Caco-2 (cell line): ENCODE data around the gene PPARD. TPM values are rescaled to one million over a fixed set of nuclear protein-coding genes. Genes with fewer than 3 reads are reported as not detected.

Experiments used
- BruUV-seq: library from RNA; stranded (reverse); fragments of 400-500 nt; replicated peaks from 2 replicates; lab custom pipeline; 2021; lab: Mats Ljungman, UMichigan
- CTCF ChIA-PET: fragments of 300-600 bp; sonication (Branson Sonifier 250); formaldehyde crosslinking; loops from one replicate; lab custom pipeline; 2022; ENCODE audit warnings: antibody characterized with exemption; lab: Charles Lee
- POLR2A ChIA-PET: fragments of 300-600 bp; sonication (Branson Sonifier 250); formaldehyde crosslinking; loops from one replicate; lab custom pipeline; 2022; ENCODE audit warnings: antibody characterized with exemption; lab: Charles Lee
- DNase-seq, 2 experiments: peaks; one replicate each; pipeline versions ENCODE4 v3.0.0 to v3.0.0-alpha.2; 2020 to 2022
- H3K27me3 ChIP-seq: replicated peaks from 2 replicates; pipeline ENCODE4 v1.6.0; 2011; ENCODE audit warnings: low read length; ENCODE audit not compliant: control insufficient read depth, insufficient read depth
- H3K36me3 ChIP-seq: 2 replicates; pipeline ENCODE4 v1.5.1; 2011; ENCODE audit warnings: low read length; ENCODE audit not compliant: control insufficient read depth, insufficient read depth
- H3K4me1 ChIP-seq: fragments of 250-450 bp; sonication (Bioruptor Pico); 2 replicates; pipeline ENCODE4 v1.5.1; 2020; ENCODE audit warnings: mild to moderate bottlenecking
- H3K4me3 ChIP-seq: 2 replicates; pipeline ENCODE4 v1.5.1; 2011; ENCODE audit warnings: low read depth, mild to moderate bottlenecking, control low read depth, low read length
- H3K9me3 ChIP-seq: fragments of 250-450 bp; sonication (Bioruptor Pico); 2 replicates; pipeline ENCODE4 v1.5.1; 2020; ENCODE audit warnings: mild to moderate bottlenecking, moderate library complexity
- H3K27ac Mint-ChIP-seq: one replicate; pipeline ENCODE4 v1.8.0; 2022; ENCODE audit warnings: mixed read lengths; ENCODE audit not compliant: unreplicated experiment
- H3K27me3 Mint-ChIP-seq: one replicate; pipeline ENCODE4 v1.8.0; 2022; ENCODE audit warnings: mixed read lengths; ENCODE audit not compliant: insufficient read depth, unreplicated experiment
- H3K36me3 Mint-ChIP-seq: one replicate; pipeline ENCODE4 v1.8.0; 2022; ENCODE audit warnings: mild to moderate bottlenecking, mixed read lengths; ENCODE audit not compliant: insufficient read depth, unreplicated experiment
- H3K4me1 Mint-ChIP-seq: one replicate; pipeline ENCODE4 v1.8.0; 2022; ENCODE audit warnings: low read depth, mixed read lengths; ENCODE audit not compliant: unreplicated experiment
- H3K4me3 Mint-ChIP-seq: one replicate; pipeline ENCODE4 v1.8.0; 2022; ENCODE audit warnings: mild to moderate bottlenecking, moderate library complexity, mixed read lengths; ENCODE audit not compliant: unreplicated experiment
- H3K9me3 Mint-ChIP-seq: one replicate; pipeline ENCODE4 v1.8.0; 2022; ENCODE audit warnings: mixed read lengths; ENCODE audit not compliant: unreplicated experiment
- intact Hi-C: fragments of 100-400 bp; cut with micrococcal nuclease; formaldehyde crosslinking; loops from one replicate; pipeline ENCODE4 v1.10.0; 2022; ENCODE audit not compliant: unreplicated experiment
- total RNA-seq: library from RNA; stranded (reverse); gene quantifications from 2 replicates; pipeline ENCODE4 v1.2.3, GENCODE V29; 2022
- TF ChIP-seq, protein P1 (sequence below), 2 experiments: fragments of 200-600 bp in 1 of 2; IDR thresholded peaks; 1 replicate in 1 of 2; 2 replicates in 1 of 2; pipeline versions ENCODE4 v1.5.1 to v1.8.0; 2011 to 2022; ENCODE audit warnings: antibody characterized with exemption in 1 of 2, control low read depth in 1 of 2, inconsistent platforms in 1 of 2, low read depth in 1 of 2, low read length in 1 of 2, mild to moderate bottlenecking in 1 of 2, moderate library complexity in 1 of 2; ENCODE audit not compliant: insufficient read depth in 1 of 2, severe bottlenecking in 1 of 2, unreplicated experiment in 1 of 2

Gene PPARD
- total RNA-seq, 1 experiment from 2014 or later, result 11.3 TPM

GRCh38 chr6:35400111-35400510 is 57.8 kb downstream of the PPARD start:
- DNase-seq, result no peak
- no TSS peak for BruUV-seq

GRCh38 chr6:35400901-35401311 is 58.5 kb downstream of the PPARD start:
- Histone ChIP-seq H3K27me3 (no peaks in the 10 kb centered on the region), H3K36me3 (no peaks in the 10 kb centered on the region), H3K9me3 (no peaks in the 10 kb centered on the region), H3K4me3 (no peak overlapping the region), H3K4me1 (peaks cover 20% of the 10 kb centered on the region)
- Mint-ChIP-seq H3K27me3 (no peaks in the 10 kb centered on the region), H3K4me1 (peaks cover 14% of the 10 kb centered on the region), H3K9me3 (no peaks in the 10 kb centered on the region), H3K36me3 (peaks cover 4% of the 10 kb centered on the region), H3K27ac (no peak overlapping the region), H3K4me3 (no peak overlapping the region)
- CTCF ChIA-PET, result no interaction called here
- no TSS peak for BruUV-seq
- DNase-seq, result no peak
- intact Hi-C loops, result loop anchor here (5.0 kb wide), 1 partner anchor 46 kb away; no protein-coding TSS in a partner anchor
- POLR2A ChIA-PET, result no interaction called here
- TF ChIP-seq, protein P1, sequence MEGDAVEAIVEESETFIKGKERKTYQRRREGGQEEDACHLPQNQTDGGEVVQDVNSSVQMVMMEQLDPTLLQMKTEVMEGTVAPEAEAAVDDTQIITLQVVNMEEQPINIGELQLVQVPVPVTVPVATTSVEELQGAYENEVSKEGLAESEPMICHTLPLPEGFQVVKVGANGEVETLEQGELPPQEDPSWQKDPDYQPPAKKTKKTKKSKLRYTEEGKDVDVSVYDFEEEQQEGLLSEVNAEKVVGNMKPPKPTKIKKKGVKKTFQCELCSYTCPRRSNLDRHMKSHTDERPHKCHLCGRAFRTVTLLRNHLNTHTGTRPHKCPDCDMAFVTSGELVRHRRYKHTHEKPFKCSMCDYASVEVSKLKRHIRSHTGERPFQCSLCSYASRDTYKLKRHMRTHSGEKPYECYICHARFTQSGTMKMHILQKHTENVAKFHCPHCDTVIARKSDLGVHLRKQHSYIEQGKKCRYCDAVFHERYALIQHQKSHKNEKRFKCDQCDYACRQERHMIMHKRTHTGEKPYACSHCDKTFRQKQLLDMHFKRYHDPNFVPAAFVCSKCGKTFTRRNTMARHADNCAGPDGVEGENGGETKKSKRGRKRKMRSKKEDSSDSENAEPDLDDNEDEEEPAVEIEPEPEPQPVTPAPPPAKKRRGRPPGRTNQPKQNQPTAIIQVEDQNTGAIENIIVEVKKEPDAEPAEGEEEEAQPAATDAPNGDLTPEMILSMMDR (IDR thresholded peaks at IDR 0.05; ENCODE audit: insufficient read depth in 1 of 2, low read depth in 1 of 2, low read length in 1 of 2, severe bottlenecking in 1 of 2, unreplicated experiment in 1 of 2), result no peak

More at GRCh38 chr6:35400111-35400510, 57.8 kb downstream of the PPARD start:
- TF ChIP-seq, protein P1 (IDR thresholded peaks at IDR 0.05; ENCODE audit: insufficient read depth in 1 of 2, low read depth in 1 of 2, low read length in 1 of 2, severe bottlenecking in 1 of 2, unreplicated experiment in 1 of 2), result no peak
- ChIA-PET CTCF (no interaction called here), POLR2A (no interaction called here)
- Mint-ChIP-seq H3K27me3 (no peaks in the 10 kb centered on the region), H3K27ac (no peak overlapping the region), H3K4me1 (peaks cover 14% of the 10 kb centered on the region), H3K4me3 (no peak overlapping the region), H3K9me3 (no peaks in the 10 kb centered on the region), H3K36me3 (peaks cover 11% of the 10 kb centered on the region)
- Histone ChIP-seq H3K9me3 (no peaks in the 10 kb centered on the region), H3K36me3 (no peaks in the 10 kb centered on the region), H3K27me3 (no peaks in the 10 kb centered on the region), H3K4me1 (peaks cover 20% of the 10 kb centered on the region), H3K4me3 (no peak overlapping the region)
- intact Hi-C loops, result loop anchor here (5.0 kb wide), 1 partner anchor 47 kb away; no protein-coding TSS in a partner anchor

DNA sequence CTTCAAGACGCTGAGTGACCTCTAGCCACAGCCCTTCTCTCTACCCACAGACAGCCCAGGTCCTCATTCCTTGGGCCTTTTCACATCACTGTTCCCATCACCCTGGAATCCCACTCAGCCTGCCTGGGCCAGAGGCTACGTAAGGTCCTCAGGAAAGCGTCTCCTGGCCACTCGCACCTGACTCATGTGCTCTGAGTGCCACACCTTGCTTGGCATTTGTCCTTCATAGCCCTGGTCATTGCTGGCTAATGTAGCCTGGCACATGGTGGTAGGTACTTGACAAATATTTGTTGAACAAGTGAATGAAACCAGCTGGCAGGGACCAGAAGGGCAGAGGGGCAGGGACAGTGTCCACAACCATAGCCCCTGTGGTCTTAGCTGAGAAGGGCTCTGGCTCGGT is 59.2 kb downstream of the PPARD start:
- H3K9me3 ChIP-seq, result no peaks in the 10 kb centered on the region
- ChIA-PET CTCF (interaction anchor here (1.4 kb wide), 1 partner anchor 60 kb away, joined by 5 read pairs; the partner anchor contains the start of gene PPARD), POLR2A (no interaction called here)
- Mint-ChIP-seq H3K27me3 (no peaks in the 10 kb centered on the region), H3K36me3 (no peaks in the 10 kb centered on the region), H3K9me3 (no peaks in the 10 kb centered on the region), H3K27ac (no peak overlapping the region), H3K4me3 (no peak overlapping the region), H3K4me1 (peaks cover 14% of the 10 kb centered on the region)
- BruUV-seq, result no TSS peak
- H3K4me3 ChIP-seq, result no peak overlapping the region
- H3K4me1 ChIP-seq, result peaks cover 20% of the 10 kb centered on the region
- DNase-seq, result no peak
- TF ChIP-seq, protein P1 (IDR thresholded peaks at IDR 0.05; ENCODE audit: insufficient read depth in 1 of 2, low read depth in 1 of 2, low read length in 1 of 2, severe bottlenecking in 1 of 2, unreplicated experiment in 1 of 2), result no peak
- intact Hi-C loops, result loop anchor here (5.0 kb wide), 1 partner anchor 46 kb away; no protein-coding TSS in a partner anchor
- H3K36me3 ChIP-seq, result no peaks in the 10 kb centered on the region
- no peaks in the 10 kb centered on the region for H3K27me3 ChIP-seq
